Activated CD8-positive, alpha-beta T cell treated with anti-CD3 and anti-CD28 coated beads for 36 hours (primary cell): ENCODE data around the gene HRH1. TPM values are rescaled to one million over a fixed set of nuclear protein-coding genes. Genes with fewer than 3 reads are reported as not detected.

ENCODE experiments used
- ATAC-seq: fragments of 200-7000 bp; cut with Tn5 transposase; one replicate; pipeline ENCODE4 v1.10.0; 2021; ENCODE audit warnings: mild to moderate bottlenecking, moderate library complexity
- CTCF ChIA-PET: fragments of 350-600 bp; sonication (Branson Sonifier 250); formaldehyde crosslinking; loops from one replicate; lab custom pipeline; 2021; ENCODE audit warnings: antibody characterized with exemption; lab: Charles Lee
- POLR2A ChIA-PET: fragments of 350-600 bp; sonication (Branson Sonifier 250); formaldehyde crosslinking; loops from one replicate; lab custom pipeline; 2021; ENCODE audit warnings: antibody characterized with exemption; lab: Charles Lee
- DNase-seq: peaks from one replicate; pipeline ENCODE4 v3.0.0-alpha.2; 2020
- H3K27ac Mint-ChIP-seq: one replicate; pipeline ENCODE4 v1.8.0; 2021; ENCODE audit warnings: mild to moderate bottlenecking, mixed read lengths
- H3K27me3 Mint-ChIP-seq: one replicate; pipeline ENCODE4 v1.8.0; 2021; ENCODE audit warnings: mixed read lengths
- H3K36me3 Mint-ChIP-seq: one replicate; pipeline ENCODE4 v1.8.0; 2021; ENCODE audit warnings: low read depth, mixed read lengths
- H3K4me1 Mint-ChIP-seq: one replicate; pipeline ENCODE4 v1.8.0; 2021; ENCODE audit warnings: low read depth, mixed read lengths
- H3K4me3 Mint-ChIP-seq: one replicate; pipeline ENCODE4 v1.8.0; 2021; ENCODE audit warnings: mild to moderate bottlenecking, moderate library complexity, mixed read lengths
- H3K9me3 Mint-ChIP-seq: one replicate; pipeline ENCODE4 v1.8.0; 2021; ENCODE audit warnings: mixed read lengths
- CTCF ChIP-seq: fragments of 200-600 bp; IDR thresholded peaks from one replicate; pipeline ENCODE4 v1.8.0; 2022; ENCODE audit warnings: antibody characterized with exemption, mild to moderate bottlenecking
- intact Hi-C: fragments of 100-400 bp; cut with micrococcal nuclease; formaldehyde crosslinking; loops from one replicate; pipeline ENCODE4 v1.10.0; 2022
- total RNA-seq, 2 experiments: library from RNA; stranded (reverse); gene quantifications; one replicate each; pipeline ENCODE4 v1.2.3, GENCODE V29; 2021

HRH1 gene
- total RNA-seq, 2 experiments from 2014 or later, result 0.34 to 0.59 TPM

DNA sequence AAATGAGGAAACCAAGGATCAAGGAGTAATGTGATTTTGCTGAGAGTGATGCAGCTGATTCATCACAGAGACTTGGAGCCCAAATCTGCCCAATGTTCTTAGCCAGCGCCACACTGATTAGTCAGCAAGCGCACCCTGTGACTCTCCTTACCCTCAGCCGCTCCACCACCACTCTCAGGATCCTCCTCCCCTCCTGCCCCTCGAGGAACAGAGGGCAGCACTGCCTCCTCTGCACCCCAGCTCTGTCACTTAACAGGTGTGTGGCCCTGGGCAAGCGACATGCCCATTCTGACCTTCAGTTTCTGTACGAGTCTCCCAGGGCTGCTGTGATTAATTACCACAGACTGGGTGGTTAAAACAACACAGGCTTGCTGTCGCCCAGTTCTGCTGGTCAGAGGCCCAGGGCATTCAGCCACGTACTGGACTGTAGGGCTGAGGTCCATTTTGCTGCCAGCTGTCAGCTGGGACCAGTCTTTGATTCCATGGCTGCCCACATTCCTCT, 36.1 kb upstream of the HRH1 start:
- Mint-ChIP-seq H3K36me3 (no peaks in the 10 kb centered on the region), H3K9me3 (peaks cover 2% of the 10 kb centered on the region), H3K4me3 (no peak overlapping the region), H3K27ac (no peak overlapping the region), H3K27me3 (peaks cover 14% of the 10 kb centered on the region), H3K4me1 (no peaks in the 10 kb centered on the region)
- ATAC-seq (no peak), DNase-seq (no peak)
- POLR2A ChIA-PET, result interaction anchor here (0.6 kb wide), 1 partner anchor 25 kb away, joined by 3 read pairs; no protein-coding TSS in a partner anchor
- CTCF ChIA-PET, result no interaction called here
- intact Hi-C loops, result no loop called here
- no peak for TF ChIP-seq CTCF

DNA sequence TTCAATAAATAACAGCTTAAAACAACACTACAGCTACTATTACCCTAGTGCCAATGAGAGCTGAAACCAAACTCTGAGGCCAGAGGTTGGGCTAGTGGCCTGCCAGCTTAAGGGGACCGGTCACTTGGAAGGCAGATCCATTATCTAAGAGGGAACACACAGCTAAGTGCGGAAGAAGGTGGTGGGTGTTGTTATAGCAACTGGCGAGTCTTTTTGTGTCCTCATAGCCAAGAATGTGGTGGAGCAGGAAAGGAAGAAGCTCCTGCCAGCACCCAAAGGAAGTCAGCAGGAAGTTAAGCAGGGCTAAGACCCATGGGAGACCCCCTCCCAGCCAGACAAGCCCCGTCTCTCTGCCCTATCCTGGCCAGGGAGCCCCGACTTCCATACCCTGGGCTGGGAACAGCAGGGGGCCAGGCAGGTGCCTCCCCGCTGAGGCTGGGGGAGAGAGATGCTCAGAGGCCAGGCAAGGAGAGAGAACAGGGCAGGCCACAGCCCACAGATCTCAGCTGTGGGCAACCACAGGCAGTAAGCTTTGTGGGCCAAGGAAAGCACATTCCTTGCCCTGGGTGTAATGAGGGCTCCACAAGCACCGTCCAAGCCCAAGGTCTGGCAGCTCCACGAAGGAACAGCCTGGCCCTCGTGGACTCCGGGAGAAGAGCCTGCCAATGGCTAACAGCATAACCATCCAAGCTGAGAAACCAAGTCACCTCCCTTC, 34.0 kb upstream of the HRH1 start:
- CTCF ChIA-PET, result interaction anchor here (1.3 kb wide), 1 partner anchor 60 kb away, joined by 3 read pairs; no protein-coding TSS in a partner anchor
- DNase-seq (no peak), ATAC-seq (no peak)
- H3K4me1 Mint-ChIP-seq, result no peaks in the 10 kb centered on the region
- no peaks in the 10 kb centered on the region for H3K36me3 Mint-ChIP-seq
- peaks cover 16% of the 10 kb centered on the region for H3K27me3 Mint-ChIP-seq
- no peak for TF ChIP-seq CTCF
- no peaks in the 10 kb centered on the region for H3K9me3 Mint-ChIP-seq
- H3K27ac Mint-ChIP-seq, result no peak overlapping the region
- POLR2A ChIA-PET, result no interaction called here
- intact Hi-C loops, result no loop called here
- no peak overlapping the region for H3K4me3 Mint-ChIP-seq

DNA sequence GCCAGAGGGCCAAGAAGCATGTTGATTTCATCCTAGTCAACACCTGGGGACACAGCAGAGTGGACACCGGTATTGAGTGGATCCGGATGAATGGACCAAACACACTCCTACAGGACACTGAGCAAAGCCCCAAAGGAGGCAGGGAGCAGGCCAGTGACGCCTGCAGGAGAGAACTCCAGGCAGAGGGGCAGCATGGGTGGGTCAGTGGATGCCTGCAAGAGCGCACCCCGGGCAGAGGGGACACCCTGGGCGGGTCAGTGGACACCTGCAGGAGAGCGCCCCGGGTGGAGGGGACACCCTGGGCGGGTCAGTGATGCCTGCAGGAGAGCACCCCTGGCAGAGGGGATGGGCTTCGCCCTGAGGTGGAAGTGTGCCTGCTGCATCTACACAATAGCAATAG, 27.6 kb upstream of the HRH1 start:
- intact Hi-C loops, result no loop called here
- H3K9me3 Mint-ChIP-seq, result no peaks in the 10 kb centered on the region
- H3K27me3 Mint-ChIP-seq, result peaks cover 8% of the 10 kb centered on the region
- ATAC-seq, result no peak
- POLR2A ChIA-PET, result no interaction called here
- no peak for DNase-seq
- no peak overlapping the region for H3K4me3 Mint-ChIP-seq
- peaks cover 3% of the 10 kb centered on the region for H3K4me1 Mint-ChIP-seq
- no peak for TF ChIP-seq CTCF
- CTCF ChIA-PET, result no interaction called here
- no peaks in the 10 kb centered on the region for H3K36me3 Mint-ChIP-seq
- no peak overlapping the region for H3K27ac Mint-ChIP-seq

DNA sequence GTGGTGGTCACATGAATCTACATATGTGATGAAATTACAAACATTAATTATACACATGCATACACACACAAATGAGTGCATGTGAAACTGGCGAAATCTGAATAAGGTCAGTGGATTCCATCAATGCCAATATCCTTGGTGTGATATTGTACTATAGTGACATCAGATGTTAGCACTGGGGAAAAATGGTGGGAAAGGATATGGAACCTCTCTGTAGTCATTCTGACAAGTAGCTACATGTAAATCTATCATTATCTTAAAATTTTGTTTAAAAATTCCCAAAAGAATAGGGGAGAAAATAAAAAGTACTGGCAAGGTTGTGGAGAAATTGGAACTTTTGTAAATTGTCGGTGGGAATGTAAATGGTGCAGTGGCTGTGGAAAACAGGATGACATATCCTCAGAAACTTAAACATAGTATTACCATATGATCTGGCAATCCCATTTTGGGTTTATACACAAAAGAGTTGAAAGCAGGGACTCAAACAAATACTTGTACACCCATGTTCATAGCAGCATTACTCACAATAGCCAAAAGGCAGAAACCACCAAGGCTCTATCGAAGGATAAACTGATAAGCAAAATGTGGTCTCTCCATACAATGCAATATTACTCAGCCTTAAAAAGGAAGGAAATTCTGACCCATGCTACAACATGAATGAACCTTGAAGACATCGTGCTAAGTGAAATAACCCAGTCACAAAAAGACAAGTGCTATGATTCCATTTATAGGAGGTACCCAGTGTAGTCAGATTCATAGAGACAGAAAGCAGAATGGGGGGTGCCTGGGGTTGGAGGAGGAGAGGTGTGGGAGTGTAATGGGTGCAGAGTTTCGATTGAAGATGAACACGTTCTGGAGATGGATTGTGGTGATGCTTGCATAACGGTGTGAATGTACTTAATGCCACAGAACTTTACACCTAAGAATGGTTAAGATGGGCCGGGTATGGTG, 25.3 kb upstream of the HRH1 start:
- intact Hi-C loops, result no loop called here
- Mint-ChIP-seq H3K4me1 (peaks cover 3% of the 10 kb centered on the region), H3K4me3 (no peak overlapping the region), H3K36me3 (no peaks in the 10 kb centered on the region), H3K27me3 (peaks cover 4% of the 10 kb centered on the region), H3K27ac (no peak overlapping the region), H3K9me3 (no peaks in the 10 kb centered on the region)
- DNase-seq (no peak), ATAC-seq (peak; percentile 65)
- POLR2A ChIA-PET, result no interaction called here
- no peak for TF ChIP-seq CTCF
- CTCF ChIA-PET, result no interaction called here
